ENCODE measurements around the gene RBM6.
"Not testable (repeated sequence)": the region's sequence is repeated elsewhere in the genome, so short reads cannot be mapped to it uniquely, and the experiment has no call there.

RBM6 gene

GRCh38 chr3:50010959-50011358 is 71.0 kb downstream of the RBM6 start:
- Histone ChIP-seq H3K36me3 (ENCODE audit: control insufficient read depth, insufficient read depth, low read length) (no peaks in the 10 kb centered on the region), H3K4me2 (ENCODE audit: low read length) (no peak overlapping the region)

GRCh38 chr3:50015918-50016317 is 76.0 kb downstream of the RBM6 start:
- TF ChIP-seq, protein P1, sequence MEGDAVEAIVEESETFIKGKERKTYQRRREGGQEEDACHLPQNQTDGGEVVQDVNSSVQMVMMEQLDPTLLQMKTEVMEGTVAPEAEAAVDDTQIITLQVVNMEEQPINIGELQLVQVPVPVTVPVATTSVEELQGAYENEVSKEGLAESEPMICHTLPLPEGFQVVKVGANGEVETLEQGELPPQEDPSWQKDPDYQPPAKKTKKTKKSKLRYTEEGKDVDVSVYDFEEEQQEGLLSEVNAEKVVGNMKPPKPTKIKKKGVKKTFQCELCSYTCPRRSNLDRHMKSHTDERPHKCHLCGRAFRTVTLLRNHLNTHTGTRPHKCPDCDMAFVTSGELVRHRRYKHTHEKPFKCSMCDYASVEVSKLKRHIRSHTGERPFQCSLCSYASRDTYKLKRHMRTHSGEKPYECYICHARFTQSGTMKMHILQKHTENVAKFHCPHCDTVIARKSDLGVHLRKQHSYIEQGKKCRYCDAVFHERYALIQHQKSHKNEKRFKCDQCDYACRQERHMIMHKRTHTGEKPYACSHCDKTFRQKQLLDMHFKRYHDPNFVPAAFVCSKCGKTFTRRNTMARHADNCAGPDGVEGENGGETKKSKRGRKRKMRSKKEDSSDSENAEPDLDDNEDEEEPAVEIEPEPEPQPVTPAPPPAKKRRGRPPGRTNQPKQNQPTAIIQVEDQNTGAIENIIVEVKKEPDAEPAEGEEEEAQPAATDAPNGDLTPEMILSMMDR (IDR thresholded peaks at IDR 0.05) = no peak
- H3K9ac ChIP-seq = no peak overlapping the region
- H3K27ac ChIP-seq = no peak overlapping the region
- H3K4me1 ChIP-seq = no peaks in the 10 kb centered on the region
- no peaks in the 10 kb centered on the region for H3K36me3 ChIP-seq (ENCODE audit: control insufficient read depth, insufficient read depth, low read length)
- no peak overlapping the region for H2AFZ ChIP-seq
- H3K4me2 ChIP-seq (ENCODE audit: low read length) = no peak overlapping the region
- no peaks in the 10 kb centered on the region for H3K27me3 ChIP-seq (ENCODE audit: control insufficient read depth, insufficient read depth, low read length)
- H3K4me3 ChIP-seq (ENCODE audit: low read depth, low read length) = no peak overlapping the region
- no peaks in the 10 kb centered on the region for H3K9me3 ChIP-seq (ENCODE audit: control insufficient read depth, low read length)
- peaks cover 9% of the 10 kb centered on the region for H3K79me2 ChIP-seq

More at GRCh38 chr3:50010959-50011358, 71.0 kb downstream of the RBM6 start:
- no peaks in the 10 kb centered on the region for H3K9me3 ChIP-seq (ENCODE audit: control insufficient read depth, low read length)
- peaks cover 7% of the 10 kb centered on the region for H3K79me2 ChIP-seq
- H3K4me3 ChIP-seq (ENCODE audit: low read depth, low read length) = no peak overlapping the region
- no peak overlapping the region for H3K9ac ChIP-seq
- H3K27me3 ChIP-seq (ENCODE audit: control insufficient read depth, insufficient read depth, low read length) = no peaks in the 10 kb centered on the region
- TF ChIP-seq, protein P1 (IDR thresholded peaks at IDR 0.05) = no peak
- H3K4me1 ChIP-seq = peaks cover 6% of the 10 kb centered on the region
- H3K27ac ChIP-seq = no peak overlapping the region
- no peak overlapping the region for H2AFZ ChIP-seq

GRCh38 chr3:50028346-50028745 is 88.4 kb downstream of the RBM6 start:
- no peak overlapping the region for H3K9ac ChIP-seq
- H3K36me3 ChIP-seq (ENCODE audit: control insufficient read depth, insufficient read depth, low read length) = no peaks in the 10 kb centered on the region
- no peaks in the 10 kb centered on the region for H3K27me3 ChIP-seq (ENCODE audit: control insufficient read depth, insufficient read depth, low read length)
- H3K9me3 ChIP-seq (ENCODE audit: control insufficient read depth, low read length) = no peaks in the 10 kb centered on the region
- H3K4me2 ChIP-seq (ENCODE audit: low read length) = no peak overlapping the region
- no peaks in the 10 kb centered on the region for H3K4me1 ChIP-seq
- TF ChIP-seq, protein P1 (IDR thresholded peaks at IDR 0.05) = no peak
- no peak overlapping the region for H2AFZ ChIP-seq
- H3K4me3 ChIP-seq (ENCODE audit: low read depth, low read length) = no peak overlapping the region
- peaks cover 18% of the 10 kb centered on the region for H3K79me2 ChIP-seq
- no peak overlapping the region for H3K27ac ChIP-seq

DNA sequence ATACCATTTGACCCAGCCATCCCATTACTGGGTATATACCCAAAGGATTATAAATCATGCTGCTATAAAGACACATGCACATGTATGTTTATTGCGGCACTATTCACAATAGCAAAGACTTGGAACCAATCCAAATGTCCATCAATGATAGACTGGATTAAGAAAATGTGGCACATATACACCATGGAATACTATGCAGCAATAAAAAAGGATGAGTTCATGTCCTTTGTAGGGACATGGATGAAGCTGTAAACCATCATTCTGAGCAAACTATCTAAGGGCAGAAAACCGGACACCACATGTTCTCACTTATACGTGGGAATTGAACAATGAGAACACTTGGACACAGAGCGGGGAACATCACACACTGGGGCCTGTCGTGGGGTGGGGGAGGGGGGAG is 91.3 kb downstream of the RBM6 start:
- H2AFZ ChIP-seq; H3K27ac ChIP-seq; H3K27me3 ChIP-seq (ENCODE audit: control insufficient read depth, insufficient read depth, low read length); H3K4me3 ChIP-seq (ENCODE audit: low read depth, low read length); H3K9ac ChIP-seq; H3K4me2 ChIP-seq (ENCODE audit: low read length); H3K9me3 ChIP-seq (ENCODE audit: control insufficient read depth, low read length); H3K4me1 ChIP-seq; H3K36me3 ChIP-seq (ENCODE audit: control insufficient read depth, insufficient read depth, low read length): not testable (repeated sequence)
- H3K79me2 ChIP-seq = peaks cover 12% of the 10 kb centered on the region

DNA sequence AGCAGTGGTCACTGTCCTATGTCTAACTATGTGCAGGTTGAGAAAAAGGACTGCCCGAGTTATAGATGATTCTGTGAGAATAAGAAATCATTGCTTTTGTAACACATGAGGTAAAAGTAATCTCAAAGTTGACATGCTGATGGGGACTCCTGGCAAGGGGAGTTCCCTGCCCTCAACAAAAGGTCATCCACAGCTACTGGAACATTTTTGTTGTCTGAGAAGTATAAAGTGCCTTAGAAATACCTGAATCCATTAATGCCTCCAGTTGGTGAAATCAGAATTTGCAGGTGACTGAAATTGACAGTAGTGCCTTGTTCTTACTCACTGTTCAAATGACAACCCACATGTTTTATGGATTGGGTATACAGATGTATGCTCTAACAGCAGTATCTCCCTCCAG is 105.0 kb downstream of the RBM6 start:
- H3K4me3 ChIP-seq (ENCODE audit: low read depth, low read length) = no peak overlapping the region

More for the DNA sequence above, 105.0 kb downstream of the RBM6 start:
- Histone ChIP-seq H3K4me2 (ENCODE audit: low read length) (no peak overlapping the region), H3K9me3 (ENCODE audit: control insufficient read depth, low read length) (no peaks in the 10 kb centered on the region), H3K4me1 (peaks cover 15% of the 10 kb centered on the region), H3K79me2 (no peaks in the 10 kb centered on the region), H3K27me3 (ENCODE audit: control insufficient read depth, insufficient read depth, low read length) (no peaks in the 10 kb centered on the region), H3K9ac (no peak overlapping the region), H3K36me3 (ENCODE audit: control insufficient read depth, insufficient read depth, low read length) (no peaks in the 10 kb centered on the region), H3K27ac (no peak overlapping the region), H2AFZ (no peak overlapping the region)
- TF ChIP-seq, protein P1 (IDR thresholded peaks at IDR 0.05) = no peak
